OCI-LY7 (cell line): ENCODE data around the gene VPS8.
"Not testable (repeated sequence)": the region's sequence is repeated elsewhere in the genome, so short reads cannot be mapped to it uniquely, and the experiment has no call there.

Experiments used
- EZH2phosphoT487 ChIP-seq: fragments of 200-600 bp; sonication (generic); IDR thresholded peaks from 2 replicates; pipeline ENCODE4 v1.6.1; 2018; ENCODE audit warnings: low read depth, borderline replicate concordance, mild to moderate bottlenecking, mixed run types, antibody characterized with exemption, low read length, moderate library complexity, mixed read lengths
- TF ChIP-seq, protein P1 (sequence below): fragments of 200-600 bp; sonication (generic); conservative IDR thresholded peaks from 2 replicates; pipeline ENCODE4 v1.5.1; 2014; ENCODE audit warnings: mild to moderate bottlenecking, antibody characterized with exemption, low read length, moderate library complexity, mixed read lengths

DNA sequence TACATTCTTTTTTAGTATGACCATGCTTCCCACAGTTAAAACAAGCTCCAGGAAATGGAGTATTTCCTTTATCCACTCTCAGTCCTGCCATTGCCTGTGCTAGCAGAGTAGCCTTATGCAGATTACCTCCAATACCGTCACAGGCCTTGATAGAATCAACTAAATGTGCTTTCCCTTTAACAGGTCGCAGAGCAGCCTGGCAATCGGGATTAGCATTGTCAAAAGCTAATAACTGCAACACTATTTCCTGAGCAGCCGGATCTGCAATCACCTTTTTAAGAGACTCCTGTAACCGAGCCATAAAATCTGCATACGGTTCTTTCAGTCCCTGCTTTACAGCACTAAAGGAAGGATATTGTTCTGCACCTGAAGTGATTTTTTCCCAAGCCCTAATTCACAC, 206.0 kb downstream of the VPS8 start:
- not testable (repeated sequence) for TF ChIP-seq EZH2phosphoT487
- TF ChIP-seq, protein P1, sequence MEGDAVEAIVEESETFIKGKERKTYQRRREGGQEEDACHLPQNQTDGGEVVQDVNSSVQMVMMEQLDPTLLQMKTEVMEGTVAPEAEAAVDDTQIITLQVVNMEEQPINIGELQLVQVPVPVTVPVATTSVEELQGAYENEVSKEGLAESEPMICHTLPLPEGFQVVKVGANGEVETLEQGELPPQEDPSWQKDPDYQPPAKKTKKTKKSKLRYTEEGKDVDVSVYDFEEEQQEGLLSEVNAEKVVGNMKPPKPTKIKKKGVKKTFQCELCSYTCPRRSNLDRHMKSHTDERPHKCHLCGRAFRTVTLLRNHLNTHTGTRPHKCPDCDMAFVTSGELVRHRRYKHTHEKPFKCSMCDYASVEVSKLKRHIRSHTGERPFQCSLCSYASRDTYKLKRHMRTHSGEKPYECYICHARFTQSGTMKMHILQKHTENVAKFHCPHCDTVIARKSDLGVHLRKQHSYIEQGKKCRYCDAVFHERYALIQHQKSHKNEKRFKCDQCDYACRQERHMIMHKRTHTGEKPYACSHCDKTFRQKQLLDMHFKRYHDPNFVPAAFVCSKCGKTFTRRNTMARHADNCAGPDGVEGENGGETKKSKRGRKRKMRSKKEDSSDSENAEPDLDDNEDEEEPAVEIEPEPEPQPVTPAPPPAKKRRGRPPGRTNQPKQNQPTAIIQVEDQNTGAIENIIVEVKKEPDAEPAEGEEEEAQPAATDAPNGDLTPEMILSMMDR: not testable (repeated sequence)
